ENCODE measurements around the gene PSMD13.

- TF ChIP-seq GATA2 (IDR thresholded peaks at IDR 0.05; ENCODE audit: low read depth, low read length) = no peak
- no peak for TF ChIP-seq GATA3 (IDR thresholded peaks at IDR 0.05; ENCODE audit: low read depth, low read length)
Measured at GRCh38 chr11:227824-228379, 8.9 kb upstream of the PSMD13 start.
